ENCODE data around the gene SERTAD2.

DNA sequence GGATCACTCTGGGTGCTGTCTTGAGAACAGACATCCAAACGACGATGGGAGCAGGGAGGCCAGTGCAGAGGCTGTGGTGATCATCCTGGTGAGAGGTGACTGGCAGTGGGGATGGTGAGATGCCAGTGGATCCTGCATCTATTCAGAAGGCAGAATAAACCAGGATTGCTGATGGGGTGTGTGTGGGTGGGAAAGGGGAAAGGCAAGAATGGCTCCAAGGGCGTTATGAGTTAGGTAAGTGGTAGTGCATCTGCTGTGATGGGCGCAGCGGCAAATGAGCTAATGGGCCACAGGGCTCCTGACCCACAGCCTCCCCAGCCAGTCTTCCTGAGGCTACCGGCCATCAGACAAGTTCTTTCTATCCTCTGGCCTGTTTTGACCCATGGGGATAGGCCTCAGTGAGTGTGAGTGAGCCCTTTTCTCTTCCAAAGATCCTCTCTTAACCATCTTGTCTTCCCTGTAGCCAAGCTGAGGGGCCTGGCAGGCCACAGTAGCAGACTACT, 29.6 kb downstream of the SERTAD2 start:
- no peak for TF ChIP-seq CTCF (IDR thresholded peaks at IDR 0.05; ENCODE audit: extremely low read depth in 1 of 2, insufficient read depth in 1 of 2, low read depth in 1 of 2, low read length in 2 of 2)
- TF ChIP-seq, protein P1, sequence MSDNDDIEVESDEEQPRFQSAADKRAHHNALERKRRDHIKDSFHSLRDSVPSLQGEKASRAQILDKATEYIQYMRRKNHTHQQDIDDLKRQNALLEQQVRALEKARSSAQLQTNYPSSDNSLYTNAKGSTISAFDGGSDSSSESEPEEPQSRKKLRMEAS (IDR thresholded peaks at IDR 0.05; ENCODE audit: insufficient read depth, insufficient read length): no peak

Measured in endothelial cell of umbilical vein (primary cell).